GM12872 (cell line): ENCODE measurements around the gene KRT35.

Source experiments
- TF ChIP-seq, protein P1 (sequence below): IDR thresholded peaks from 3 replicates; pipeline ENCODE4 v1.5.1; 2011; ENCODE audit warnings: low read depth, mild to moderate bottlenecking, low read length, moderate library complexity; ENCODE audit not compliant: insufficient read depth

KRT35 gene

DNA sequence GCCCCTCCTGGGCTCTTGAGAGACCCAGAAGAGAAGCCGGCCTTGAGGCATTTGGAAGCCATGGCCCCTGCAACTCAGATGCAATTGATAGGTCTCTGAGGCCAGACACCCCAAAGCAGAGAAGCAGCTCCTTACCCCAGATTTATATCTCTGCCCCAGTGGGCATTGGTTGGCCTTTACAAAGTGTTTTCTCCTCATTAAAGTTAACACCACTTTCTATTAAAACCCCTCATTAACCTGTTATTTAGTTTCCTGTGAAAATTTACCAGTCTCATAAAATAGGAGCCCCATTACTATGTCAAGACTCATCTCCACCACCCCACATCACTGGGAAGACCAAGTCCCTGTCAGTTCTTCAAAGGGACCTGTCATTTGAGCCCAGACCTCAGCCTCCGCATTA is at the start of gene KRT35:
Gene KRT35 (minus strand): TSS at position 116 of the 400 bp plus-strand sequence. CDS start 54 bp downstream, at position 62.
- TF ChIP-seq, protein P1, sequence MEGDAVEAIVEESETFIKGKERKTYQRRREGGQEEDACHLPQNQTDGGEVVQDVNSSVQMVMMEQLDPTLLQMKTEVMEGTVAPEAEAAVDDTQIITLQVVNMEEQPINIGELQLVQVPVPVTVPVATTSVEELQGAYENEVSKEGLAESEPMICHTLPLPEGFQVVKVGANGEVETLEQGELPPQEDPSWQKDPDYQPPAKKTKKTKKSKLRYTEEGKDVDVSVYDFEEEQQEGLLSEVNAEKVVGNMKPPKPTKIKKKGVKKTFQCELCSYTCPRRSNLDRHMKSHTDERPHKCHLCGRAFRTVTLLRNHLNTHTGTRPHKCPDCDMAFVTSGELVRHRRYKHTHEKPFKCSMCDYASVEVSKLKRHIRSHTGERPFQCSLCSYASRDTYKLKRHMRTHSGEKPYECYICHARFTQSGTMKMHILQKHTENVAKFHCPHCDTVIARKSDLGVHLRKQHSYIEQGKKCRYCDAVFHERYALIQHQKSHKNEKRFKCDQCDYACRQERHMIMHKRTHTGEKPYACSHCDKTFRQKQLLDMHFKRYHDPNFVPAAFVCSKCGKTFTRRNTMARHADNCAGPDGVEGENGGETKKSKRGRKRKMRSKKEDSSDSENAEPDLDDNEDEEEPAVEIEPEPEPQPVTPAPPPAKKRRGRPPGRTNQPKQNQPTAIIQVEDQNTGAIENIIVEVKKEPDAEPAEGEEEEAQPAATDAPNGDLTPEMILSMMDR: no peak

DNA sequence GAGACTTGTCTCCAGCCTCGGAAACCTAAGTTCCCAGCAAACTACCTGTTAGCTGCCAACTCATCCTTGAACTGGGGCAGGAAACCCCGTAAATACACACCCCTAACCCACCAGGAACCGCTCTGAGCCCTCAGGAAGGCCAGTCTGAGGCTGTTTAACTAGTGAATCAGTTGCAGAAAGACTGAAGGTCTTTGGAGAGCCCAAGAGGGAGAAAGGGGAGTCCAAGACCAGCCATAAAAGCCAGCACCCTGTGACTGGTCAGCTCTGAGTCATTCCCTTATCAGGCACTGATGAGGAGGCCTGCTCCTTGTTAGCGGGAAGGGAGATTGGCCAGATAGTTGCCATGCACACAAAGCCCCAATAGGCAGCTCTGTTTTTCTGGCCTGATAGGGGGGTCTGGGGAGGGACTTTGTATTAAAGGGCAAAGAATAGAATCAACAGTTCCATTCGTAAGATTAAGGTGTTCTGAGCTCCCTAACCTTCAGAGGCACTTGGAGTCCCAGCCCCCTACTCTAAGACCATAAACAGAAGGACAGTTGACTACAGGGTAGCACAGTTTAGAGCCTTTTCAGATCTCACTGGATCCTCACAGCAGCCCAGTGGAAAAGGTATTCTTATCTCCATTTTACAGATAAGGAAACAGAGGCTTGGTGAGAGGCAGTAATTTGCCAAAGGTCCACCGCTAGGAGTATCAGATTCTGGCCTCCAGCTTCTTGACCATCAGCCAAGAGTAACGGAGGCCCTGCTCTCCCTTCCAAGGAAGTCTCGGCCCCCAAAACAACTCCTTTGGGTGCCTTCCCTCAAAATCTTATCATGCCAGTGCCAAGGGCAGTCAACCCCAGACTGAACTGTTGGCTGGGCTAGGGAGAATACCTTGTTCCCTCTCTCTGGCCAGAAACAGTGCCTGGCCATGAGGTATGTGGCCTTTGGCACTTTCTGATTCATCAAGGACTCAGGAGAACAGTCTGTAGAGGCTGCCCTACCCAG is 49.4 kb upstream of the KRT35 start:
- TF ChIP-seq, protein P1: no peak

DNA sequence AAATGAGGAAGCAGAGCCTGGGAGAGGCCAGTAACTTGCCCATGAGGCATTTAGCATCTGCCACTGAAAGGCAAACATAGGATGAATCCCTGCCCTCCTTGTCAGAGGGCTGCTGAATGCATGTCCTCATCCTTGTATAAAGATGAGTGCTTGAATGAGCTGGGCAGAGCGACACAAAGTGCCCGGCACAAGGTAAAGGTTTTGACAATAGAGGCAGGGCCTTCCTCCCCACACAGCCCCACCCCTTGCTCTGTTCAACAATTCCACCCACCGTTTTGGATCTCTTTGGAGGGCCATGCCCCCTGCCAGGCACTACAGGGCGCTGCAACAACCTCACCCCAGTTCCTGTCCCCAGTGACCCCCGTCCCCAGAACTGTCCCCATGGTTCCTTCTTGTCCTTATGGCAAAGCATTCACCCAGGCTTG is 48.6 kb upstream of the KRT35 start:
- TF ChIP-seq, protein P1: no peak

DNA sequence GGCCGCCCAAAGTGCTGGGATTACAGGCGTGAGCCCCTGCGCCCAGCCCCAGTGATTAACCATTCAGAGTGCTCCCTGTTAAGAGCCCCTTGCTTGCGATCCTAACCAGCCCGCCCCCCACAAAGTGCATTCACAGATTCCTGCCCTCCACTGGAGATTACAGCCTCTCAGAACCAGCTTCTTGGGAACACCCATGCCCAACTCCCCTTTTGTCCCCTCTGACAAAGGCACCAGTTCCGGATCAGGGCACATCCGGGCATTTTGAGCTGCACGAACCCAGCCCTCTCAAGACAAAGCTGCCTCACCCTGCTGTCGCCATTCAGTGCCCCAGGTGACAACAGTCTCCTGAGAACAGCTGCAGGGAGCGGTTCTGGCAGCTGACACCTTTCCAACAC is 48.0 kb upstream of the KRT35 start:
- TF ChIP-seq, protein P1: no peak

DNA sequence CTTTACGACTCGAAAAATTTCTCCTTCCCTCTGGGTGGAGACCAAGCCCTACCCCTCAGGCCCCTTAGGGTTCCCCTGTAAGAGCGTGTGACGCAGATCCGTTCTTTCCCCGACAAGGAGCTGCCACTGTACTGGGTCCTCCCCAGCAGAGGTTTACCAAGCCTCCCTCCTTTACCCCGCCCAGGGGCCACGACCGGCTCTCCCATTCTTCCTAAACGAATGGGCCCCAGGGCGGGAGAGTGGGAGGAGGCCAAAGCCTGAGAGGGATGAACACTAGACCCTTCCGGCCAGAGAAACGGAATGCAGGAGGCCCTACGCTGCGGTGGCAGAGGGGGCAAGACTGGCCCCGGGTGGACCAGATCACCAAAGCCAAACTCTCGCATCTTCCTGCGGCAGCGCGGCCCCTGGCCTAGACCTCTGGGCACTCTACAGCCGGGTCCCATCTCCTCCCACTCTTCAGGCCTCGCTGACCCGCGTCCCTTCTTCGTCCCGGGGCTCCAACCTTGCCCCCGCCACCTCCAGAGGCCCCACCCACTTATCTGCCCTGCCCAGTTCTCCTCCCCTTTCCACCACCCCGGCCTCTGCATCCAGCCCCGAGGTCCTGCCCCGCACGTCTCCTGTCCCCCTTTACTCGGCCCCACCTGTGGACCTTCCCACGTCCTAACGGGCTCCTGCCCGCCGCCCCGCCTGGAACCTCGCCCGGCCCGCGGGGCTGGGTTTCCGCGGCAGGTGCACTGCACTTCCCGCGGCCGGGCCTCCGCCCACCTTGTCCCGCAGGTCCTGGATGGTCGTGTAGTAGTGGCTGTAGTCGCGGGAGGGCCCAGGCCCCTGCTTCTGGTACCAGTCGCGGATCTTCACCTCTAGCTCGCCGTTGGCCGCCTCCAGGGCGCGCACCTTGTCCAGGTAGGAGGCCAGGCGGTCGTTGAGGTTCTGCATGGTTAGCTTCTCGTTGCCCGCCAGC is 46.4 kb upstream of the KRT35 start:
- TF ChIP-seq, protein P1: no peak

DNA sequence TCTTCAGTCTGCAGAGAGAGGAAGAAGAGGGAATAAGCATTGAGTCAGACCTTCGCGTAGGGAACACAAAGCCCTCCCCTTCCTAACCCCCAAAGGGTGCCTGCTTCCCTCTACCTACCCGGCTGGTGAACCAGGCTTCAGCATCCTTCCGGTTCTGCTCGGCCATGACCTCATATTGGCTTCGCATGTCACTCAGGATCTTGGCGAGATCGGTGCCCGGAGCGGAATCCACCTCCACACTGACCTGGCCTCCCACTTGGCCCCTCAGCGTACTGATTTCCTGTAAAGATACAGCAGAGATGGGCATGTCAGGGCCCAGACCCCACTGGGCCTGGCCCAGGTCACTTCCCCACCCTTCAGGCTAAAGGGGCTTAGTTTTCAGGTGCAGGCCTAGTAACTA is 43.3 kb upstream of the KRT35 start:
- TF ChIP-seq, protein P1: no peak

DNA sequence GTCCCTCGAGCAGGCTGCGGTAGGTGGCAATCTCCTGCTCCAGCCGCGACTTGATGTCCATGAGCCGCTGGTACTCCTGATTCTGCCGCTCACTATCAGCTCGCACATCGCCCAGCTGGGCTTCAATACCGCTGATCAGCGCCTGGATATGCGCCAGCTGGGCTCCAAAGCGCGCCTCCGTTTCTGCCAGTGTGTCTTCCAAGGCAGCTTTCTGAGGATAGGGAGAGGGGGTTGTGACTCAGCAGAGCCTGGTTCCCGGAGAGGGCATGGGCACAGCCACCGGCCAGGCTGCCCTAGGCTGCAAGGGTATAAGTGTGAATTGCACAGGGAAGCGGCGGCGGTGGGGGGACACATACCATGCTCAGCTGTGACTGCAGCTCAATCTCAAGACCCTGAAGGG is 42.8 kb upstream of the KRT35 start:
- TF ChIP-seq, protein P1: no peak
